Measurements from ENCODE around the gene PDE9A. TPM values are rescaled to one million over a fixed set of nuclear protein-coding genes. Genes with fewer than 3 reads are reported as not detected.

Gene PDE9A
- total and polyA plus RNA-seq, 5 donors from 2014 or later = 1.4 to 7.3 (median 2.6) TPM

GRCh38 chr21:42748620-42749176, 95.3 kb downstream of the PDE9A start:
- H3K9me3 ChIP-seq (ENCODE audit: control insufficient read depth in 2 of 2, low read length in 2 of 2) = peaks cover 0 to 4% of the 10 kb centered on the region in 2 experiments
- no peak for DNase-seq
- H3K4me3 Mint-ChIP-seq = peak overlapping the region in 2 of 4 donors; percentile 48 to 51

GRCh38 chr21:42750737-42751530, 97.5 kb downstream of the PDE9A start:
- peaks cover 13% of the 10 kb centered on the region for H3K36me3 Mint-ChIP-seq
- Histone ChIP-seq H3K9me3 (ENCODE audit: control insufficient read depth in 2 of 2, low read length in 2 of 2) (peaks cover 0 to 4% of the 10 kb centered on the region in 2 experiments), H3K27ac (ENCODE audit: insufficient read depth, low read length, poor library complexity, severe bottlenecking) (no peak overlapping the region), H3K4me1 (ENCODE audit: control insufficient read depth, insufficient read depth, low read length, poor library complexity, severe bottlenecking) (peaks cover 23% of the 10 kb centered on the region), H3K27me3 (ENCODE audit: control insufficient read depth, insufficient read depth, low read length) (no peaks in the 10 kb centered on the region), H3K36me3 (ENCODE audit: control insufficient read depth, insufficient read depth, low read length) (no peaks in the 10 kb centered on the region), H3K4me3 (ENCODE audit: low read depth, low read length) (no peak overlapping the region)
- H3K4me1 Mint-ChIP-seq = peaks cover 7 to 34% (median 22%) of the 10 kb centered on the region in 4 donors
- H3K27me3 Mint-ChIP-seq = no peaks in the 10 kb centered on the region
- H3K27ac Mint-ChIP-seq = peak overlapping the region in 2 of 3 donors; percentile 31 to 60
- no peak overlapping the region for H3K4me3 Mint-ChIP-seq
- peaks cover 0 to 2% (median 0%) of the 10 kb centered on the region in 7 donors for H3K9me3 Mint-ChIP-seq
- no peak for DNase-seq
- ATAC-seq (ENCODE audit: low read depth in 2 of 2) = no peak

More at GRCh38 chr21:42748620-42749176, 95.3 kb downstream of the PDE9A start:
- Histone ChIP-seq H3K4me3 (ENCODE audit: low read depth, low read length) (no peak overlapping the region), H3K27ac (ENCODE audit: insufficient read depth, low read length, poor library complexity, severe bottlenecking) (no peak overlapping the region), H3K4me1 (ENCODE audit: control insufficient read depth, insufficient read depth, low read length, poor library complexity, severe bottlenecking) (peaks cover 30% of the 10 kb centered on the region), H3K27me3 (ENCODE audit: control insufficient read depth, insufficient read depth, low read length) (no peaks in the 10 kb centered on the region), H3K36me3 (ENCODE audit: control insufficient read depth, insufficient read depth, low read length) (no peaks in the 10 kb centered on the region)
- Mint-ChIP-seq H3K4me1 (peaks cover 7 to 38% (median 20%) of the 10 kb centered on the region in 4 donors), H3K9me3 (peaks cover 0 to 2% (median 0%) of the 10 kb centered on the region in 7 donors), H3K36me3 (peaks cover 9% of the 10 kb centered on the region), H3K27ac (peak overlapping the region; percentile 32 to 99 (median 86)), H3K27me3 (no peaks in the 10 kb centered on the region)
- ATAC-seq (ENCODE audit: low read depth in 2 of 2) = no peak

GRCh38 chr21:42751866-42752265, 98.4 kb downstream of the PDE9A start:
- peaks cover 0 to 4% of the 10 kb centered on the region in 2 experiments for H3K9me3 ChIP-seq (ENCODE audit: control insufficient read depth in 2 of 2, low read length in 2 of 2)
- H3K36me3 ChIP-seq (ENCODE audit: control insufficient read depth, insufficient read depth, low read length) = no peaks in the 10 kb centered on the region
- no peak overlapping the region for H3K27ac ChIP-seq (ENCODE audit: insufficient read depth, low read length, poor library complexity, severe bottlenecking)
- H3K4me1 ChIP-seq (ENCODE audit: control insufficient read depth, insufficient read depth, low read length, poor library complexity, severe bottlenecking) = peaks cover 13% of the 10 kb centered on the region
- no peaks in the 10 kb centered on the region for H3K27me3 ChIP-seq (ENCODE audit: control insufficient read depth, insufficient read depth, low read length)
- ATAC-seq (ENCODE audit: low read depth in 2 of 2) = no peak
- H3K27ac Mint-ChIP-seq = no peak overlapping the region
- no peaks in the 10 kb centered on the region for H3K27me3 Mint-ChIP-seq
- H3K4me1 Mint-ChIP-seq = peaks cover 4 to 25% (median 14%) of the 10 kb centered on the region in 4 donors
- H3K9me3 Mint-ChIP-seq = peaks cover 0 to 2% (median 0%) of the 10 kb centered on the region in 7 donors
- no peak overlapping the region for H3K4me3 Mint-ChIP-seq
- H3K4me3 ChIP-seq (ENCODE audit: low read depth, low read length) = no peak overlapping the region
- no peak for DNase-seq
- H3K36me3 Mint-ChIP-seq = peaks cover 12% of the 10 kb centered on the region

- Mint-ChIP-seq H3K9me3 (no peaks in the 10 kb centered on the region), H3K36me3 (peaks cover 7% of the 10 kb centered on the region), H3K27me3 (no peaks in the 10 kb centered on the region), H3K27ac (no peak overlapping the region), H3K4me1 (peaks cover 3 to 9% (median 6%) of the 10 kb centered on the region in 4 donors), H3K4me3 (no peak overlapping the region)
- H3K4me1 ChIP-seq (ENCODE audit: control insufficient read depth, insufficient read depth, low read length, poor library complexity, severe bottlenecking) = no peaks in the 10 kb centered on the region
- H3K36me3 ChIP-seq (ENCODE audit: control insufficient read depth, insufficient read depth, low read length) = no peaks in the 10 kb centered on the region
- DNase-seq = no peak
- no peak for ATAC-seq (ENCODE audit: low read depth in 2 of 2)
- no peak overlapping the region for H3K27ac ChIP-seq (ENCODE audit: insufficient read depth, low read length, poor library complexity, severe bottlenecking)
- no peaks in the 10 kb centered on the region for H3K9me3 ChIP-seq (ENCODE audit: control insufficient read depth in 2 of 2, low read length in 2 of 2)
- H3K4me3 ChIP-seq (ENCODE audit: low read depth, low read length) = no peak overlapping the region
- no peaks in the 10 kb centered on the region for H3K27me3 ChIP-seq (ENCODE audit: control insufficient read depth, insufficient read depth, low read length)
These were observed 100.4 kb downstream of the PDE9A start for GRCh38 chr21:42753804-42754203.

GRCh38 chr21:42754270-42754933, 101.0 kb downstream of the PDE9A start:
- Mint-ChIP-seq H3K4me1 (peaks cover 2 to 9% (median 4%) of the 10 kb centered on the region in 4 donors), H3K27me3 (no peaks in the 10 kb centered on the region), H3K27ac (peak overlapping the region in 1 of 3 donors; percentile 77), H3K9me3 (no peaks in the 10 kb centered on the region), H3K36me3 (peaks cover 7% of the 10 kb centered on the region), H3K4me3 (no peak overlapping the region)
- no peaks in the 10 kb centered on the region for H3K27me3 ChIP-seq (ENCODE audit: control insufficient read depth, insufficient read depth, low read length)
- no peaks in the 10 kb centered on the region for H3K9me3 ChIP-seq (ENCODE audit: control insufficient read depth in 2 of 2, low read length in 2 of 2)
- no peaks in the 10 kb centered on the region for H3K4me1 ChIP-seq (ENCODE audit: control insufficient read depth, insufficient read depth, low read length, poor library complexity, severe bottlenecking)
- H3K4me3 ChIP-seq (ENCODE audit: low read depth, low read length) = no peak overlapping the region
- H3K36me3 ChIP-seq (ENCODE audit: control insufficient read depth, insufficient read depth, low read length) = no peaks in the 10 kb centered on the region
- ATAC-seq (ENCODE audit: low read depth in 2 of 2) (no peak), DNase-seq (no peak)
- H3K27ac ChIP-seq (ENCODE audit: insufficient read depth, low read length, poor library complexity, severe bottlenecking) = no peak overlapping the region

DNA sequence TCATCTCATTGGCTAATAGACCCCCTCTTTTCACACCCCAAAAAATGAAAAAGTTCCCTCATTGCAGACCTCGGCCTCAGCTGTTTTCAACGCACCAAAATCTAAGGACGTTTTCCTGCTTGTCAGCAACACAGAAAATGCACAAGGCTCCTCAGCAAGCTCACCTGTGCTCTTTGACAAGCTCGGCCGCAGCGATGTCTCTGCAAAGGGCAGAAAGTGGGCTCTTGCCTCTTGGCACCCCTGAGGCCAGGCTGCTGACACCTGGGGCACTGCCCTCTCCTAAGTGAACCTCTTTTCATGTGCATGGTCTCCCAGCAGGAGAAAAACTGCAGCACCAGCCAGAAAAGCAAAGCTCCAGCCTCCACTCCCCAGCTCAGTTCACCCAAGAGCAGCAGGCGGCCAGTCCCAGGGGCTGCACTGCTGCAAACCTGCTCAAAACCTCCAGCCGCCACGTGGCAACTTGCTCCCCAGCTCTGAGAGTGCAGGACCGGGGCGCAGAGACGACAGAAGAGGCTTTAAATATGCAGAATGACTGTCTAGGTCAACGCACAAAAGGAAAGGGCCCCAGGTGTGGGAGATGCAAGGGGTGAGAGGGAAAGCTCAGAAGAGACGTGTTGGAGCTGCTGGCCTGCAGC, 101.7 kb downstream of the PDE9A start:
- H3K36me3 Mint-ChIP-seq = peaks cover 7% of the 10 kb centered on the region
- Histone ChIP-seq H3K36me3 (ENCODE audit: control insufficient read depth, insufficient read depth, low read length) (no peaks in the 10 kb centered on the region), H3K4me1 (ENCODE audit: control insufficient read depth, insufficient read depth, low read length, poor library complexity, severe bottlenecking) (no peaks in the 10 kb centered on the region), H3K27me3 (ENCODE audit: control insufficient read depth, insufficient read depth, low read length) (no peaks in the 10 kb centered on the region), H3K9me3 (ENCODE audit: control insufficient read depth in 2 of 2, low read length in 2 of 2) (no peaks in the 10 kb centered on the region), H3K4me3 (ENCODE audit: low read depth, low read length) (no peak overlapping the region), H3K27ac (ENCODE audit: insufficient read depth, low read length, poor library complexity, severe bottlenecking) (no peak overlapping the region)
- peak overlapping the region in 1 of 4 donors; percentile 15 for H3K4me3 Mint-ChIP-seq
- no peaks in the 10 kb centered on the region for H3K27me3 Mint-ChIP-seq
- ATAC-seq (ENCODE audit: low read depth in 2 of 2) (no peak), DNase-seq (no peak)
- H3K4me1 Mint-ChIP-seq = peaks cover 2 to 9% (median 4%) of the 10 kb centered on the region in 4 donors
- peak overlapping the region in 2 of 3 donors; percentile 77 to 83 for H3K27ac Mint-ChIP-seq
- no peaks in the 10 kb centered on the region for H3K9me3 Mint-ChIP-seq

DNA sequence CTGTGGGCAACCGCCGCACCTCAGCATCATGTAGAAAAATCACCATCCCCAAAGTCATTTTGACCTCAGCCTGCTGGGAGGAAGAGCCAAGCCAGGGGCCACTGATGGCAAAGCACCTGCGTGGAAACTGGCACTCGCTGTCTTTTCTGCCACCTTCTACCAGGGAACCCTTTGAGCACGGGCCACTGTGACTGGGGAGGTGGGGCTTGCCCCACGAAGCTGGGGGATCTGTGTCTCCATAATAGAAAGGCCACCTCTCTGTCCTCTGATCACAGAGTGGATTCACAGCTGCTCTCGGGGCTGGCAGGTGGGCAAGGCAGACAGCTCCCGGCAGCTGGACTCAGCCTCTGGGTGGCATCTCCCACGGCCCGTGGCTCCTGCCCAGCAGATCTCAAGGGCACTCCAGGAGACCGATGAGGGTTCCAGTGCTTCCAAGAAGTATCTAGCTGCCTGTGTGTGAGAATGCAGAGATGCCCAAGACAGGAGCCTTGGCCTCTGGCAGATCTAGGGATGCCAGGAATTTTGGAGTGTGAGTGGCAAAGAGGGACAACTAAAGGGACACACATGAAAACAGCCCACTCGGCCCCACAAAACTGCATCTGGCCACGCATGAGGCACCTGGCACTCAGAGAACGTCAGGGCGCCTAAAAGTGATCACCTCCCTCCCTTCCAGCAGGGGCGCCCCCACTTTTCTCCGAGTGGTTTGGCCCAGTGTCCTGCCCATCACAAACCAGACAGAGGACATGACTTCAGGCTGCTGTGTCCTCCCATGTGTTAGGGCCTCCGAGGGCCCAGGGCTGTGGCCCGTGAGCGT, 102.6 kb downstream of the PDE9A start:
- no peaks in the 10 kb centered on the region for H3K36me3 ChIP-seq (ENCODE audit: control insufficient read depth, insufficient read depth, low read length)
- no peak overlapping the region for H3K4me3 ChIP-seq (ENCODE audit: low read depth, low read length)
- no peak overlapping the region for H3K4me3 Mint-ChIP-seq
- peak overlapping the region in 1 of 3 donors; percentile 77 for H3K27ac Mint-ChIP-seq
- peaks cover 7% of the 10 kb centered on the region for H3K36me3 Mint-ChIP-seq
- no peaks in the 10 kb centered on the region for H3K27me3 ChIP-seq (ENCODE audit: control insufficient read depth, insufficient read depth, low read length)
- H3K27me3 Mint-ChIP-seq = no peaks in the 10 kb centered on the region
- DNase-seq (no peak), ATAC-seq (ENCODE audit: low read depth in 2 of 2) (no peak)
- H3K4me1 ChIP-seq (ENCODE audit: control insufficient read depth, insufficient read depth, low read length, poor library complexity, severe bottlenecking) = no peaks in the 10 kb centered on the region
- H3K9me3 ChIP-seq (ENCODE audit: control insufficient read depth in 2 of 2, low read length in 2 of 2) = no peaks in the 10 kb centered on the region
- no peak overlapping the region for H3K27ac ChIP-seq (ENCODE audit: insufficient read depth, low read length, poor library complexity, severe bottlenecking)
- H3K4me1 Mint-ChIP-seq = peaks cover 2 to 9% (median 4%) of the 10 kb centered on the region in 4 donors
- H3K9me3 Mint-ChIP-seq = no peaks in the 10 kb centered on the region
